Activated T-helper 2 cell treated with anti-CD3 and anti-CD28 coated beads, Interferon-gamma antibody, Interleukin-2, Interleukin-4, amounts not matched to agents 10 μg/mL and 5 μg/mL and 100 μg/mL, durations not matched to agents 14 hours and 24 hours and 36 hours (primary cell): ENCODE results near the gene TDRD12. TPM values are rescaled to one million over a fixed set of nuclear protein-coding genes. Genes with fewer than 3 reads are reported as not detected.
"Not testable (repeated sequence)": the region's sequence is repeated elsewhere in the genome, so short reads cannot be mapped to it uniquely, and the experiment has no call there.

Source experiments
- DNase-seq: peaks from one replicate; pipeline ENCODE4 v3.0.0; 2021; ENCODE audit warnings: low spot score
- H3K27ac Mint-ChIP-seq: one replicate; pipeline ENCODE4 v1.8.0; 2021; ENCODE audit warnings: mixed read lengths
- H3K27me3 Mint-ChIP-seq: one replicate; pipeline ENCODE4 v1.8.0; 2021; ENCODE audit warnings: low read depth, mixed read lengths
- H3K36me3 Mint-ChIP-seq: one replicate; pipeline ENCODE4 v1.8.0; 2021; ENCODE audit warnings: low read depth, mixed read lengths
- H3K4me1 Mint-ChIP-seq: one replicate; pipeline ENCODE4 v1.8.0; 2021; ENCODE audit warnings: low read depth, mixed read lengths
- H3K4me3 Mint-ChIP-seq: one replicate; pipeline ENCODE4 v1.8.0; 2021; ENCODE audit warnings: low read depth, mild to moderate bottlenecking, moderate library complexity, mixed read lengths
- H3K9me3 Mint-ChIP-seq: one replicate; pipeline ENCODE4 v1.8.0; 2021; ENCODE audit warnings: mixed read lengths
- intact Hi-C: fragments of 100-400 bp; cut with micrococcal nuclease; formaldehyde crosslinking; loops from one replicate; pipeline ENCODE4 v1.15.1; 2023
- total RNA-seq: library from RNA; stranded (reverse); gene quantifications from 2 replicates; pipeline ENCODE4 v1.2.3, GENCODE V29; 2022

The TDRD12 gene
- total RNA-seq, 1 donor from 2014 or later = 0.07 TPM

- intact Hi-C loops, H3K4me3 Mint-ChIP-seq, H3K9me3 Mint-ChIP-seq, DNase-seq, H3K27ac Mint-ChIP-seq, H3K27me3 Mint-ChIP-seq, H3K36me3 Mint-ChIP-seq, H3K4me1 Mint-ChIP-seq: not testable (repeated sequence)
These were observed 113.3 kb downstream of the TDRD12 start for GRCh38 chr19:32832825-32833224.

GRCh38 chr19:32833388-32833787 lies 113.8 kb downstream of the TDRD12 start:
- H3K36me3 Mint-ChIP-seq, H3K27me3 Mint-ChIP-seq, intact Hi-C loops, H3K9me3 Mint-ChIP-seq, DNase-seq, H3K4me3 Mint-ChIP-seq, H3K27ac Mint-ChIP-seq, H3K4me1 Mint-ChIP-seq: not testable (repeated sequence)

- Mint-ChIP-seq H3K4me3 (no peak overlapping the region), H3K36me3 (peaks cover 3% of the 10 kb centered on the region), H3K4me1 (peaks cover 4% of the 10 kb centered on the region), H3K27me3 (no peaks in the 10 kb centered on the region), H3K9me3 (peaks cover 20% of the 10 kb centered on the region), H3K27ac (no peak overlapping the region)
- DNase-seq = no peak
- intact Hi-C loops = no loop called here
These were observed 118.0 kb downstream of the TDRD12 start for GRCh38 chr19:32837531-32837930.

GRCh38 chr19:32842061-32842460 lies 122.5 kb downstream of the TDRD12 start:
- peaks cover 20% of the 10 kb centered on the region for H3K9me3 Mint-ChIP-seq
- DNase-seq = no peak
- H3K27me3 Mint-ChIP-seq = no peaks in the 10 kb centered on the region
- H3K4me1 Mint-ChIP-seq = peaks cover 4% of the 10 kb centered on the region
- intact Hi-C loops = no loop called here
- H3K27ac Mint-ChIP-seq = no peak overlapping the region
- H3K4me3 Mint-ChIP-seq = no peak overlapping the region
- peaks cover 3% of the 10 kb centered on the region for H3K36me3 Mint-ChIP-seq

- peaks cover 3% of the 10 kb centered on the region for H3K36me3 Mint-ChIP-seq
- H3K4me1 Mint-ChIP-seq = no peaks in the 10 kb centered on the region
- intact Hi-C loops = no loop called here
- no peak for DNase-seq
- H3K9me3 Mint-ChIP-seq = peaks cover 20% of the 10 kb centered on the region
- H3K4me3 Mint-ChIP-seq = no peak overlapping the region
- no peaks in the 10 kb centered on the region for H3K27me3 Mint-ChIP-seq
- no peak overlapping the region for H3K27ac Mint-ChIP-seq
These were observed 124.2 kb downstream of the TDRD12 start for GRCh38 chr19:32843716-32844245.

- H3K27ac Mint-ChIP-seq, DNase-seq, H3K36me3 Mint-ChIP-seq, H3K27me3 Mint-ChIP-seq, H3K4me1 Mint-ChIP-seq, H3K4me3 Mint-ChIP-seq, H3K9me3 Mint-ChIP-seq, intact Hi-C loops: not testable (repeated sequence)
These were observed 128.5 kb downstream of the TDRD12 start for GRCh38 chr19:32848035-32848434.

GRCh38 chr19:32852216-32852615 lies 132.6 kb downstream of the TDRD12 start:
- Mint-ChIP-seq H3K27me3 (no peaks in the 10 kb centered on the region), H3K36me3 (no peaks in the 10 kb centered on the region), H3K4me1 (no peaks in the 10 kb centered on the region), H3K9me3 (no peaks in the 10 kb centered on the region), H3K27ac (no peak overlapping the region), H3K4me3 (no peak overlapping the region)
- intact Hi-C loops = no loop called here
- no peak for DNase-seq

GRCh38 chr19:32856818-32857217 lies 137.3 kb downstream of the TDRD12 start:
- H3K4me3 Mint-ChIP-seq, H3K9me3 Mint-ChIP-seq, H3K4me1 Mint-ChIP-seq, DNase-seq, H3K27ac Mint-ChIP-seq, H3K36me3 Mint-ChIP-seq, intact Hi-C loops, H3K27me3 Mint-ChIP-seq: not testable (repeated sequence)

- no peak overlapping the region for H3K27ac Mint-ChIP-seq
- H3K4me1 Mint-ChIP-seq = no peaks in the 10 kb centered on the region
- H3K4me3 Mint-ChIP-seq = no peak overlapping the region
- no peak for DNase-seq
- intact Hi-C loops = no loop called here
- H3K36me3 Mint-ChIP-seq = no peaks in the 10 kb centered on the region
- H3K27me3 Mint-ChIP-seq = no peaks in the 10 kb centered on the region
- H3K9me3 Mint-ChIP-seq = no peaks in the 10 kb centered on the region
These were observed 138.0 kb downstream of the TDRD12 start for GRCh38 chr19:32857584-32857983.

- no peak for DNase-seq
- Mint-ChIP-seq H3K4me3 (no peak overlapping the region), H3K36me3 (no peaks in the 10 kb centered on the region), H3K27ac (no peak overlapping the region), H3K9me3 (no peaks in the 10 kb centered on the region), H3K4me1 (no peaks in the 10 kb centered on the region), H3K27me3 (no peaks in the 10 kb centered on the region)
- intact Hi-C loops = no loop called here
These were observed 138.6 kb downstream of the TDRD12 start for GRCh38 chr19:32858155-32858554.

GRCh38 chr19:32858559-32858958 lies 139.0 kb downstream of the TDRD12 start:
- H3K9me3 Mint-ChIP-seq = no peaks in the 10 kb centered on the region
- H3K4me1 Mint-ChIP-seq = no peaks in the 10 kb centered on the region
- intact Hi-C loops = no loop called here
- no peak overlapping the region for H3K27ac Mint-ChIP-seq
- H3K36me3 Mint-ChIP-seq = no peaks in the 10 kb centered on the region
- DNase-seq = no peak
- no peaks in the 10 kb centered on the region for H3K27me3 Mint-ChIP-seq
- no peak overlapping the region for H3K4me3 Mint-ChIP-seq

- Mint-ChIP-seq H3K4me3 (no peak overlapping the region), H3K9me3 (no peaks in the 10 kb centered on the region), H3K36me3 (no peaks in the 10 kb centered on the region), H3K27ac (no peak overlapping the region), H3K27me3 (no peaks in the 10 kb centered on the region), H3K4me1 (no peaks in the 10 kb centered on the region)
- intact Hi-C loops = no loop called here
- no peak for DNase-seq
These were observed 140.0 kb downstream of the TDRD12 start for GRCh38 chr19:32859591-32859990.

- Mint-ChIP-seq H3K27me3 (no peaks in the 10 kb centered on the region), H3K9me3 (no peaks in the 10 kb centered on the region), H3K4me1 (no peaks in the 10 kb centered on the region), H3K27ac (no peak overlapping the region), H3K4me3 (no peak overlapping the region), H3K36me3 (no peaks in the 10 kb centered on the region)
- intact Hi-C loops = no loop called here
- DNase-seq = no peak
These were observed 142.0 kb downstream of the TDRD12 start for GRCh38 chr19:32861596-32861995.

- H3K4me3 Mint-ChIP-seq = no peak overlapping the region
- H3K36me3 Mint-ChIP-seq = no peaks in the 10 kb centered on the region
- intact Hi-C loops = no loop called here
- no peak overlapping the region for H3K27ac Mint-ChIP-seq
- DNase-seq = no peak
- H3K27me3 Mint-ChIP-seq = no peaks in the 10 kb centered on the region
- no peaks in the 10 kb centered on the region for H3K4me1 Mint-ChIP-seq
- H3K9me3 Mint-ChIP-seq = no peaks in the 10 kb centered on the region
These were observed 142.6 kb downstream of the TDRD12 start for GRCh38 chr19:32862173-32862572.
